T follicular helper cell (primary cell): ENCODE results near the gene C9orf152.
A peak's percentile ranks its signal among the peaks of the same experiment; 100 is the strongest.
"Not testable (repeated sequence)": the region's sequence is repeated elsewhere in the genome, so short reads cannot be mapped to it uniquely, and the experiment has no call there.

Experiments used
- DNase-seq: peaks from one replicate; pipeline ENCODE4 v3.0.0-alpha.2; 2020; ENCODE audit warnings: low read depth

C9orf152 gene

DNA sequence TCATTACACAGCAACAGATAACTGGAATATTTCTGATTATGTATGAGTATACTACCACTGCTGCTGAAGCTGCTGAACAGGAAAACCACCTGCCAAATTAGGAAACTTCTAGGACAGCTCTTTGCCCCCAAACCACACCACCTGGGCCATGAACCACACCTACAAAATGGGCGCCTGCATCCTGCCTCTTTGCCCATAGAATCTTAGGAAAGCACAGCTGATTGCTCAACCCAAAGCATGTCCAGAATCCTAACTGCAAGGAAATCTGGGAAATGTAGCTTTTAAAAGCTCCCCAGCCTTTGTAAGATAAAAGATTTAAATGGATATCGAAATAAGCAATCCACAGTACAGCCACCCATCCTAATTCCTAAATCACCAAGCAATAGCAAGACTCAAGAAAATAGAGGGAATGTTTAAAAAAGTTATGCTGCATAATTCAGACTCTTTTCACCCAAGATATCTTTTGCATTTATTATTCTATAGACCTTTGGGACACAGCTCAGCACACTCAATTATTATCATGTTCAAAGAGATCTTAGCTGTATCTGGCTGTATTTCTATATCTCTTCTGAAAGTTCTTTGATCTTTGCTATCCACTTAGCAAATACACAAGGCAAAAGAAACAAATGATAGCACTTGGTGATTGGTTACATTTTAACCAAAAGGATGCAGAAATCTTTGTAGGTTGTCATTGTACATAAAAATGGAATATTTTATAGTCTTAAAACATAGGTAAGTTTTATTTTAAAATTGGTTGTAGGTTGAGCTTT is 6.8 kb upstream of the C9orf152 start:
- DNase-seq = no peak

DNA sequence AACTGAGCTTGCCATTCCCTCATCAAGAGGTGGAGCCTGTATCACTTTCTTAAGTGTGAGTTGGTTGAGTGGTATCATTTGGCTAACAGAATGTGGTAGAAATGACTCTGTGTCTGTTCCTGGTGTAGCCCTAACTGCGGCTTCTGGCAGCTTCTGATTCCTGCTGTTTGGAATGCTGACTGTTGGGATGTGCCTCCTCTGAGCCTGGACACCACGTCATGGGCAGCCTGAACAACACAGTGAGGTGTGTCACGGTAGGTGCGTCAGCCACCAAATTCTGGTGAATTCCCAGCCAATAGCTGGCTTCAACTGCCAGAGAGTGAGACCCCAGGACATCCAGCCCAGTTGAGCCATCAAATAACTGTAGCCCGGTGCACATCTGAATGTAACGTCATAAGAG is 6.1 kb upstream of the C9orf152 start:
- no peak for DNase-seq

GRCh38 chr9:110213413-110214044 is 5.6 kb upstream of the C9orf152 start:
- no peak for DNase-seq

- no peak for DNase-seq
Measured at GRCh38 chr9:110207071-110207641, 803 bp downstream of the C9orf152 start.

- DNase-seq = no peak
Measured at GRCh38 chr9:110206389-110206788, 1.6 kb downstream of the C9orf152 start.

DNA sequence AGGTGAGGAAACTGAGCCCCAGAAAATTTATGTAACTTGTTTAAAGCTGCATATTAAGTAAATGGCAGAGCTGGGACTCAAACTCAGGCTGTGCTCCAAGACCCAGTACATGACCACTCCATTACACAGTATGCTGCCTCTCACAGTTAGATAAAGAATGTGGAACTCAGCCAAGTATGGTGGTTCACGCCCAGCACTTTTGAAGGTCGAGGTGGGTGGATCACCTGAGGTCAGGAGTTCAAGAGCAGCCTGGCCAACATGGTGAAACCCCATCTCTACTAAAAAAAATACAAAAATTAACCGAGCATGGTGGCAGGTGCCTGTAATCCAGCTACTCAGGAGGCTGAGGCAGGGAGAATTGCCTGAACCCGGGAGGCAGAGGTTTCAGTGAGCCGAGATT is 2.3 kb downstream of the C9orf152 start:
- not testable (repeated sequence) for DNase-seq

DNA sequence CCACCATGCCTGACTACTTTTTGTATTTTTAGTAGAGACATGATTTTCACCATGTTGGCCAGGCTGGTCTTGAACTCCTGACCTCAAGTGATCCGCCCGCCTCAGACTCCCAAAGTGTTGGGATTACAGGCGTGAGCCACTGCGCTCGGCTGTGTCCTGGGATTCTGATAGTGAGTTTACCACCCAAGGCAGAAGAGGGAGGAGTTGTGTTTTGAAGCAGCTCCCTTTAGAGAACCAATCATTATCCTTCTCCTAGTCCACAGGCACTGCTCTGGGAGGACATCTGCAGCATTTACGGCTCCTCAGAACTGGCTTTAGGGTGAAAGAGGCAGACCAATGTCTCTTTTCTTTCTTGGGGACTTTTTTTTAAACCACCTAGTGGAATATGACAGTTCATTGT is 5.7 kb downstream of the C9orf152 start:
- no peak for DNase-seq

- no peak for DNase-seq
Measured at GRCh38 chr9:110199643-110200042, 8.3 kb downstream of the C9orf152 start.

DNA sequence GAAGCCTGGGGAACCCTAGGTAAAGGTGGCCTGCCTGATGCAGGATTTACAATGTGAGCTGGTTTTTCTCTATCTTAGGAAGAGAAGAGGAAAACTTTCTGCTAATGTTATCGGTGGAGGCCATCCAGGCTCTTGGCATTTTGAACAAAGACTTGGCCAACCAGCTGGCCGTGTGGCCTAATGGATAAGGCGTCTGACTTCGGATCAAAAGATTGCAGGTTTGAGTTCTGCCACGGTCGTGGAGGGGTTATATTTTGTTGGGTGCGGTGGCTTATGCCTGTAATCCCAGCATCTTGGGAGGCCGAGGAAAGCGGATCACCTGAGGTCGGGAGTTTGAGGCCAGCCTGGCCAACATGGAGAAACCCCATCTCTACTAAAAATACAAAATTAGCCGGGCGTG is 9.6 kb downstream of the C9orf152 start:
- DNase-seq = no peak

GRCh38 chr9:110197330-110198187 is 10.4 kb downstream of the C9orf152 start:
- no peak for DNase-seq

GRCh38 chr9:110196084-110196499 is 11.9 kb downstream of the C9orf152 start:
- DNase-seq = not testable (repeated sequence)

DNA sequence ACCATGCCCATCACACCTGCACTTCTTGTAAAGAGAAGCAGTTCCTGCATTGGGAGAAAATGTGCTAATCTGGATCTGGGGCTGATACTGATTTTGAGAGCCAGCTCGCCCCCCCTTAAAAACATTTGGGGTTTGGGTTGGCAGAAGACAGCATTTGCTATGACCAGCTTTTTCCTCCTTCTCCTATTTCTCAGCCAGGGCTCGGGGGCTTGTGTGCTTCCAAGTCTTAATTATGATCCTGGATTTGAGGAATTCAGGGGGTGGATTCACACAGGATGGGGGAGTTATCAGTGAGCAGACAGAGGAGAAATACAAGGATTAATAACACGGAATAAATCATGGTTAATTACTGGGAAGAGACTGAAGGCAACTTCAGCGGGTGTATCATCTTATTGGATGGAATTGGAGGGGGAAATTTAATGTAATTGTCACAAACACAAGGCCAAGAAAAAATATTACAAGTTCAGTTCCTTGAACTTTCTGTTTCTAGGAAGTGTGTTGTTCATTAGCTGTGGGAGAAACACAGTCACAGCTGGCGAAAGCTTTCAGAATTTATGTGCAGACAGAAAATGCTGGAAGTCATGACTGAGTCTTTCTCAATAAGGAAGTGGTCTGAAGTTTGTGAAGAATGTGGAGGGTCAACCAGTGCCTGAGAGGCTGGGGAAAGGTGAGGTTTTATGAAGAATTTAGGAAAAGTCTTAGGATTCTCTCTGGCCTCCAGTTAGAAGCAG is 15.3 kb downstream of the C9orf152 start:
- no peak for DNase-seq

DNA sequence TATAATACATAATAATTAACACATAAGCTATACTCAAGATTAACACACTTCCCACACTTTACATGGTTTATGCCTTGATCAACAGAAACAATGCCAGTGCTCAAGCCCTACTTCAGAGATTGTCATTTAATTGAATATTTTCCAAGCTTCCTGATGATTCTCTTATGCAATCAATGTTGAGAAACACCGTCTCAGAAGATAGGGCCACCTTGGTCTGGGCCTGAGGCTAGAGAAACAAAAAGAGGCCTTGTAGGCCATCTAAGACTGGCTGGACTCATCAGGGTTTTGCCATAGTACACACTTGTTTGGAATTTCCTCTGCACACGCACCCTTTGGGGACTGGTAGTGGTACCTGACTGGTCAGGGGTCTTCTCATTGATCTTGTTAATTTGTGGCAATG is 16.3 kb downstream of the C9orf152 start:
- DNase-seq = no peak

DNA sequence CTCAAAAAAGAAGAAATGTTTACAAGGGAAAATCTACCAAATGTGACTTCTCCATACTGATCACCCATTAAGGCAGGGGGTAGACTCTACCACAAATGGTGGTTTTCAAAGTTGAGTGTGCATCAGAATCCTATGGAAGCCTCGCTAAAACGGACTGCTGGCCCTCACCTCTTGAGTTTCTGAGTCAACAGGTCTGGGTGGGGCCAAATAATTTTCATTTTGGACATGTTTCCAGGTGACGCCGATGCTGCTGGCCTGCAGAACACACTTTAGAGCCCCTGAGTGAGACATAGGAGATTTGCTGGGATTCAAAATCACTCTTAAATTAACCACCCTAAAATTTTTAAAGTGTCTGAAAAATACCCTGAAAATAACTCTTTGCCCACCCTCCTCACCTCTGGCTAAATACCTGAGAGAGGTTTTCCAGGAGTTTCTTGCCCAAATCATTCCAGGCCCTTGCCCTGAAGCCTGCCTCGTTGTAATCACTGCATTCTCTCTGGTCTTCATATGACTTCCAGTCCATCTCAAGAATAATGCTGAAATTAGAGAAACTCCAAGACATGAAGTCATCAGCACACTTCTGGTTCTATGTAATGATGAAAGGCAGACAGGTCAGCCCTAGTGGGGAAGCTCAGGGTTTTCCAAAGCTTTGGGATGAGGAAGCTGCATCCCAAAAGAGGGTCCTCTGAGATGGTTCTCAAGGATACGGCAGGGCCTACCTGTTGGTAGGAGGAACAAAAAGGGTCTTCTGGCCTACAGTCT is 18.2 kb downstream of the C9orf152 start:
- DNase-seq = no peak

- DNase-seq = no peak
Measured at GRCh38 chr9:110188991-110189390, 19.0 kb downstream of the C9orf152 start.

DNA sequence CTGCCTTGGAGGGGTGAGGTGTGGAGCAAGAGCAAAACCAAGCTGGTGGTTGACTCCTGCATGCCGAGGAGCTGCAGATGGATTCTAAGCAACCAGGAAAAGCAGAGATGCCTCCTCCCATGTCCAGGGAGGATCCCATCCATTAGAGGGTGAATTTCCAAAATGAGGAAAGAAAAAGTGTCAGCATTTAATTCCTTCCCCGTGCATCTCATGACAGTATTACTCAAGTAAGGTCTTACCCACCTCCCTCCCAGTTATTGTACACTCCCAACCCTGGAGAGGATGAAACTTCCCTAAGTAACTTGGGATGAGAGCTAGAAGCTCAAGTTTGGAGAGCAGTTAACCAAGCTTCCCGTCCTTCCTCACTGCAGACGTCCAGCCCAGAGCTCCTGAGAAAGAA is 19.9 kb downstream of the C9orf152 start:
- no peak for DNase-seq

- DNase-seq = no peak
Measured at GRCh38 chr9:110187126-110187525, 20.8 kb downstream of the C9orf152 start.

DNA sequence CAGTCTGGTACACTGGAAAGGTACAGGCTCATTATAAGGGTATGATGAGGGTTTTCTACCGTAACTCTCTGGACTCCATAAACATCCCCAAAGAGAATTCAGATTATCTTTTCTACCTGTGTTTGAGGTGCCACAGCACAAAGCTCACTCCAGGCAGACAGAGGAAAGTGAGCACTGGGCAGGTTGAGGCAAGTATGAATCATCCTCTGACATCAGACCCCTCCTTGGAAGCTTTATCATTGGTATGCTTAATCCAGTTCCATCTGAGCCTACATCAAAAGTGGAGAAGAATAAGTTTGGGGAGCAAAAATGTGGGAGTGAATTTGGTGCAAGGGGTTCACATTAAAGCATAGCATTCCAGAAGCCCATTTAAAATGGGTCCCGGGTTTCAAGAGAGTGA is 21.7 kb downstream of the C9orf152 start:
- DNase-seq = no peak

DNA sequence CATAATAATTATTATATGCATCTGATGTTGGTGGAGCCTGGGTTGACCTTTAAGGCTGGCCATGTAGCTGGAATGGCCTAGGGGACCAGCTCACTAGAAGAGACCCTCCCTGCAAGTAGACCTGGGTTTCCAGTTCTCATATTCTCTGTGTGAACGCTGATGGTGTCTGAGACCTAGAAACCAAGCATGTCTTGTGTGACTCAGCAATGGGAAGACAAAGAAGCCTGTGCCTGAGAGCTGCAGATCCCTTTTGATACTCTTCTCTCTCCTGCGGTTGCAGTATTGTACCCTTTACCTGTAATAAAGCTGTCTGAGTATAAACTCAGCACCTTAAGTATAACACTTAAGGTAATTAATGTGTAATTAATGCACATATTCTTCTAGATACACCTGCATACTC is 22.2 kb downstream of the C9orf152 start:
- no peak for DNase-seq

- peak; percentile 13 for DNase-seq
Measured at GRCh38 chr9:110183208-110184145, 24.5 kb downstream of the C9orf152 start.
